Ishikawa (cell line): ENCODE measurements around the gene ATP1B1.

ENCODE experiments used
- CEBPB ChIP-seq: IDR thresholded peaks from 2 replicates; pipeline ENCODE4 v1.6.1; 2012
- CREB1 ChIP-seq: IDR thresholded peaks from 2 replicates; pipeline ENCODE4 v1.6.1; 2012; ENCODE audit warnings: low read depth
- EP300 ChIP-seq: IDR thresholded peaks from 2 replicates; pipeline ENCODE4 v1.6.1; 2012; ENCODE audit warnings: borderline replicate concordance
- FOXM1 ChIP-seq: IDR thresholded peaks from 2 replicates; pipeline ENCODE4 v1.6.1; 2012; ENCODE audit warnings: low read depth, borderline replicate concordance
- RAD21 ChIP-seq: IDR thresholded peaks from 2 replicates; pipeline ENCODE4 v1.6.1; 2012; ENCODE audit warnings: low read depth
- REST ChIP-seq: IDR thresholded peaks from 2 replicates; pipeline ENCODE4 v1.6.1; 2012; ENCODE audit warnings: low read depth, mild to moderate bottlenecking
- TAF1 ChIP-seq: IDR thresholded peaks from 2 replicates; pipeline ENCODE4 v1.6.1; 2012; ENCODE audit warnings: low read depth, mild to moderate bottlenecking
- USF1 ChIP-seq: IDR thresholded peaks from 2 replicates; pipeline ENCODE4 v1.6.1; 2012
- YY1 ChIP-seq: IDR thresholded peaks from 2 replicates; pipeline ENCODE4 v1.6.1; 2012; ENCODE audit warnings: low read depth
- ZBTB7A ChIP-seq: IDR thresholded peaks from 2 replicates; pipeline ENCODE4 v1.6.1; 2012; ENCODE audit warnings: low read depth

- TF ChIP-seq EP300 (no peak), ZBTB7A (no peak), FOXM1 (no peak), CREB1 (no peak), YY1 (no peak), CEBPB (no peak), USF1 (no peak), REST (no peak), TAF1 (no peak), RAD21 (no peak)
Measured at GRCh38 chr1:169092399-169092798, 14.1 kb upstream of the ATP1B1 start.
